ENCODE results near the gene ZNF710.

ZNF710 gene

GRCh38 chr15:89993349-89993748 is 7.8 kb upstream of the ZNF710 start:
- DNase-seq, result no peak

GRCh38 chr15:89997079-89997478 is 4.0 kb upstream of the ZNF710 start:
- DNase-seq, result no peak

- DNase-seq, result no peak
These were observed 2.9 kb upstream of the ZNF710 start for GRCh38 chr15:89998141-89998661.

- no peak for DNase-seq
These were observed 2.0 kb upstream of the ZNF710 start for GRCh38 chr15:89998923-89999675.

- peak; percentile 80 for DNase-seq
These were observed 1.4 kb upstream of the ZNF710 start for GRCh38 chr15:89999676-90000185.

- peak; percentile 72 for DNase-seq
These were observed 730 bp upstream of the ZNF710 start for GRCh38 chr15:90000186-90001001.

GRCh38 chr15:90001683-90002427 is 731 bp downstream of the ZNF710 start:
- peak; percentile 65 for DNase-seq

GRCh38 chr15:90002428-90002844 is 1.3 kb downstream of the ZNF710 start:
- DNase-seq, result peak; percentile 66

- DNase-seq, result no peak
These were observed 2.6 kb downstream of the ZNF710 start for GRCh38 chr15:90003736-90004135.

- DNase-seq, result no peak
These were observed 3.1 kb downstream of the ZNF710 start for GRCh38 chr15:90004252-90004651.

GRCh38 chr15:90004671-90005070 is 3.5 kb downstream of the ZNF710 start:
- DNase-seq, result no peak

- no peak for DNase-seq
These were observed 5.3 kb downstream of the ZNF710 start for GRCh38 chr15:90006217-90007075.

- no peak for DNase-seq
These were observed 5.9 kb downstream of the ZNF710 start for GRCh38 chr15:90007076-90007460.

GRCh38 chr15:90008607-90009006 is 7.5 kb downstream of the ZNF710 start:
- no peak for DNase-seq

GRCh38 chr15:90009301-90010022 is 8.3 kb downstream of the ZNF710 start:
- DNase-seq, result no peak

GRCh38 chr15:90011705-90012104 is 10.6 kb downstream of the ZNF710 start:
- DNase-seq, result no peak

GRCh38 chr15:90013503-90013937 is 12.4 kb downstream of the ZNF710 start:
- DNase-seq, result no peak

GRCh38 chr15:90015294-90015693 is 14.2 kb downstream of the ZNF710 start:
- DNase-seq, result no peak

- no peak for DNase-seq
These were observed 14.6 kb downstream of the ZNF710 start for GRCh38 chr15:90015749-90016148.

- no peak for DNase-seq
These were observed 15.6 kb downstream of the ZNF710 start for GRCh38 chr15:90016721-90017120.

- no peak for DNase-seq
These were observed 17.2 kb downstream of the ZNF710 start for GRCh38 chr15:90018216-90018831.

Measured in retina (tissue), 1 donor.